ENCODE measurements around the gene TIMELESS. TPM values are rescaled to one million over a fixed set of nuclear protein-coding genes. Genes with fewer than 3 reads are reported as not detected.
"Not testable (repeated sequence)": the region's sequence is repeated elsewhere in the genome, so short reads cannot be mapped to it uniquely, and the experiment has no call there.

The TIMELESS gene
- total RNA-seq, 2 experiments from 2014 or later, result 40.1 to 47.1 TPM

DNA sequence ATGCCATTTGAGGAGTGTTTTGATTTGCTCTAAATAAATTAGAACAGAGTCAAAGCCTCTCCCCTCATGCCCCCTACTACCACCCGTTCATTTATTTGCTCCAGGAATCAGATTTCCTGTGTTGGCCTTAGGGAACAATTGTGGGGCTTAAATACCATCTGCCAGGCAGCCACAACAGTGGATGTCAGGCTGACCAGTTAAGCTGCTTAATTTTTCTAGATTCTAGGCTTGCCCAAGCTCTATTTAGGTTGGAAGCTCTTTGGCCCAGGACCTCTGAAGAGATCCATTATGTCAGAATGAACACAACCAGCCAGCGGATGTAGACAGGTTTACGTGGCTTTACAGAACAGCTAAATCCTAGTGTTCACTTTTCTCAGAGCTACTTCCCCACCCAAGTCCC, 1.0 kb upstream of the TIMELESS start:
- POLR2A ChIA-PET, result interaction anchor here (0.6 to 3.1 kb wide), 3 partner anchors 90 to 259 kb away, joined by 3 to 27 read pairs (median 3); partner anchors contain the start of gene STAT2
- Mint-ChIP-seq H3K9me3 (no peaks in the 10 kb centered on the region), H3K27me3 (peaks cover 2% of the 10 kb centered on the region), H3K4me3 (no peak overlapping the region), H3K4me1 (peaks cover 21% of the 10 kb centered on the region), H3K27ac (peak overlapping the region; percentile 85), H3K36me3 (peaks cover 12% of the 10 kb centered on the region)
- ATAC-seq (ENCODE audit: low read depth), result no peak
- no peak for DNase-seq

DNA sequence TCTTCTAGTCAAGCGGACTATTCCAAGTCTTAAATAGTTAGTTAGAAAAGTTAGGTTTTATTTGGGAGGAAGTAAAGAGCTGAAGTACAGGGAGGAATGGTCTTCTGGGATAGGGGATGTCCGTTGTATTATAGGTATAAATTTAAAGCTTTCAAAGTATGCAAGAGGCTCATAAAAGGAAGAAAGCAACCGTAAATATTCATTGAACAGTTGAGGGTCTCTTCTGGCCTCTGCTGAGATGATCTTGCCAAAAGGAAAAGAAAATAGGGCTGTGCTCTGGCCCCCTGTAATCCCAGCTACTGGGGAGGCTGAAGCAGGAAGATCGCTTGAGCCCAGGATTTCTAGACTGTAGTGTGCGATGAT, 377 bp upstream of the TIMELESS start:
- Mint-ChIP-seq H3K27ac (peak overlapping the region; percentile 85), H3K27me3 (peaks cover 2% of the 10 kb centered on the region), H3K36me3 (peaks cover 16% of the 10 kb centered on the region), H3K4me1 (peaks cover 23% of the 10 kb centered on the region), H3K9me3 (no peaks in the 10 kb centered on the region), H3K4me3 (peak overlapping the region; percentile 92)
- POLR2A ChIA-PET, result interaction anchor here (0.8 to 3.1 kb wide), 14 partner anchors 11 to 227 kb away, joined by 3 to 27 read pairs (median 5); partner anchors contain the start of genes COQ10A, RNF41, SPRYD4 and STAT2
- ATAC-seq (ENCODE audit: low read depth), result no peak
- no peak for DNase-seq

DNA sequence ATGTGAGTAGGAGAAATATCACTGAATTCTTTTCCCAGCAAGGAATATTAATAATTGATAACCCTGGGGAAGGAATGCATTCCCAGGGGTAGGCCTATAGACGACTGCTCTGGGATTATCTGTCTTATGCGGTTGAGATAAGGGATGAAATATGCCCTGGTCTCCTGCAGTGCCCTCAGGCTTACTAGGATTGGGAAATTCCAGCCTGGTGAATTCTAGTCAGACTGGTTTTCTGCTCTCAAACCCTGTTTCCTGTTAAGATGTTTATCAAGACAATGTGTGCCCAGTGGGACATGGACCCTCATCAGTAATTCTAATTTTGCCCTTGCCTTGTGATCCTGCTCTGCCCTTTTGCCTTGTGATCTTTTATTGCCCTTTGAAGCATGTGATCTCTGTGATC, 6.0 kb downstream of the TIMELESS start:
- H3K27ac Mint-ChIP-seq; H3K9me3 Mint-ChIP-seq; H3K4me3 Mint-ChIP-seq; DNase-seq; ATAC-seq (ENCODE audit: low read depth); H3K27me3 Mint-ChIP-seq; POLR2A ChIA-PET: not testable (repeated sequence)
- H3K36me3 Mint-ChIP-seq, result peaks cover 39% of the 10 kb centered on the region
- H3K4me1 Mint-ChIP-seq, result peaks cover 26% of the 10 kb centered on the region

DNA sequence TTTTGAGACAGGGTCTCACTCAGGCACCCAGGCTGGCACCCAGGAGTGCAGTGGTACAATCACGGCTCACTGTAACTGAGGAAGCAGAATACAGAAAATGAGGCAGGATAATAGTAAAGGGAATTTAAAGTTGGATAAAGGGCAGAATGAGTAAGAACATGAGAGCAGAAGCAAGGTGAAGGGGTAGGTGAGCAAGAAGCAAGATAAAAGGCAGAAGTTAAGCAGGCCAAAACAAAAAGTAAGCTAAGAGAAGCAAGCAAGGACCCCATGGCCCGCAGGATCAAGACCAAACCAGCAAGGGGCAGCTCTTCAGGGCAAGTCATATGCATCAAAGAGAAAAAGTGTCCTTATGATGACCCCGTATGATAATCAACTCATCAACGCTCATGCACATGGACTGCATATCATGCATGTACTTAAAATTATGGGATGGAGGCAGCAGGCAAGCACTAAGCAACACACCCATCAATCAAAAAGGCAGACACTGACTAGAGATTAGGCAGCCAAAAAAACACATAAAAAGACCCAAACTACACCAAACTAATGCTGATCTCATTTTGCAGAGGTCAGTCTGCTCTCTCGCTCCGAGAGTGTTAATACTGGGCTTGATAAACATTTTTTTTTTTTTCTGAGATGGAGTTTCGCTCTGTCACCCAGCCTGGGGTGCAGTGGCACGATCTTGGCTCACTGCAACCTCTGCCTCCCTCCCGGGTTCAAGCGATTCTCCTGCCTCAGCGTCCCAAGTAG, 11.6 kb downstream of the TIMELESS start:
- POLR2A ChIA-PET, result interaction anchor here (0.6 kb wide), 1 partner anchor 90 kb away, joined by 6 read pairs; no protein-coding TSS in a partner anchor
- no peak for ATAC-seq (ENCODE audit: low read depth)
- H3K27ac Mint-ChIP-seq, result no peak overlapping the region
- H3K27me3 Mint-ChIP-seq, result no peaks in the 10 kb centered on the region
- no peak overlapping the region for H3K4me3 Mint-ChIP-seq
- DNase-seq, result no peak
- peaks cover 17% of the 10 kb centered on the region for H3K36me3 Mint-ChIP-seq
- H3K4me1 Mint-ChIP-seq, result peaks cover 10% of the 10 kb centered on the region
- H3K9me3 Mint-ChIP-seq, result no peaks in the 10 kb centered on the region

DNA sequence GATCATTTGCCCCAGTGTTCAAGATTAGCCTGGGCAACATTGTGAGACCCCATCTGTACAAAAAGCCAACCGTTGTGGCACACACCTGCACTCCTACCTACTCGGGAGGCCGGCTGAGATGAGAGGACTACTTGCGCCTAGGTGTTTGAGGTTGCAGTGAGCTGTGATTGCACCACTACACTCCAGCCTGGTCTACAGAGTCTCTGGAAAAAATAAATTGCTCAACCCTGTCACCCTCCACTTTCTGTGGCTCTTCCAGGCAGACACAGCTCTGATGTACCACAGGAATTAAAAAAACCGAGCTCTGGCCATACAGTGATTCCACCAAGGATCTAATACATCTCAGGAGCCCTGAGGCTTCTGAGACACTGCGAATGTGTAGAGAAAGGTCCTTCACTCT, 14.4 kb downstream of the TIMELESS start:
- Mint-ChIP-seq H3K4me1 (peaks cover 8% of the 10 kb centered on the region), H3K9me3 (no peaks in the 10 kb centered on the region), H3K27ac (peak overlapping the region; percentile 34), H3K36me3 (peaks cover 15% of the 10 kb centered on the region), H3K27me3 (no peaks in the 10 kb centered on the region), H3K4me3 (no peak overlapping the region)
- DNase-seq (no peak), ATAC-seq (ENCODE audit: low read depth) (no peak)
- POLR2A ChIA-PET, result interaction anchor here (0.9 kb wide), 1 partner anchor 14 kb away, joined by 3 read pairs; the partner anchor contains the start of gene TIMELESS

DNA sequence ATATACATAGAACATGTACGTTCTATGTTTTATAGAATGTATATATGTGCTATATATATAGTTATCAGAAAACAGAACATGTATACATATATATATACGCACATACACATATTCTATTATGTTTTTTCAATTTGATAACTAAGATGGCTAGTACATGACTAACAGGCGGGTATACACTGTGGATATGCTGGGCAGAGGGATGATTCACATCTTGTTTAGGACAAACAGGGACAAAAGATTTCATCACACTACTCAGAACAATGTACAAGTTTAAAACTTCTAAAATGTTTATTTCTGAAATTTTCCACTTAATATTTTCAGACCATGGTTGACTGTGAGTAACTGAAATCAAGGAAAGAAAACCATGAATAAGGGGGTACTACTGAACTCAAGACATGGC, 17.4 kb downstream of the TIMELESS start:
- POLR2A ChIA-PET, result no interaction called here
- DNase-seq (no peak), ATAC-seq (ENCODE audit: low read depth) (no peak)
- Mint-ChIP-seq H3K27ac (no peak overlapping the region), H3K36me3 (peaks cover 18% of the 10 kb centered on the region), H3K9me3 (no peaks in the 10 kb centered on the region), H3K4me3 (no peak overlapping the region), H3K4me1 (peaks cover 3% of the 10 kb centered on the region), H3K27me3 (no peaks in the 10 kb centered on the region)

DNA sequence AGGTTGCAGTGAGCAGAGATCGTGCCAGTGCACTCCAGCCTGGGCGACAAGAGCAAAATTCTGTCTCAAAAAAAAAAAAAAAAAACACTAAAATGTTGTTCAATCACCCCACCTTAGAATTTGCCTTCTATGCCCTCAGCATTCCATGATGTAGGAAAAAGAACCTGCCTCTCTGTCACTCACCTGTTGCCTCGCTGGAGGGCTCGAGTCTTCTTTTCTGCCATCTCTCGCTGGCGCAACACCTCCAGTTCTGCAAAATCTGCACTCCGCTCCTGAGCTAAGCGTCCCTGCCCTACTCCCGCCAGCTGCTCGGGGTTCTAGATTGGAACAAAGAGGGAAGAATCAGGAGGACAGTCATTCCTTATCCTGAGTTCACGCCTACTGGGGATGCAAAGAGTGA, 17.9 kb downstream of the TIMELESS start:
- peaks cover 3% of the 10 kb centered on the region for H3K4me1 Mint-ChIP-seq
- H3K36me3 Mint-ChIP-seq, result peaks cover 20% of the 10 kb centered on the region
- ATAC-seq (ENCODE audit: low read depth) (no peak), DNase-seq (no peak)
- H3K4me3 Mint-ChIP-seq, result no peak overlapping the region
- POLR2A ChIA-PET, result no interaction called here
- no peaks in the 10 kb centered on the region for H3K27me3 Mint-ChIP-seq
- H3K27ac Mint-ChIP-seq, result no peak overlapping the region
- no peaks in the 10 kb centered on the region for H3K9me3 Mint-ChIP-seq

DNA sequence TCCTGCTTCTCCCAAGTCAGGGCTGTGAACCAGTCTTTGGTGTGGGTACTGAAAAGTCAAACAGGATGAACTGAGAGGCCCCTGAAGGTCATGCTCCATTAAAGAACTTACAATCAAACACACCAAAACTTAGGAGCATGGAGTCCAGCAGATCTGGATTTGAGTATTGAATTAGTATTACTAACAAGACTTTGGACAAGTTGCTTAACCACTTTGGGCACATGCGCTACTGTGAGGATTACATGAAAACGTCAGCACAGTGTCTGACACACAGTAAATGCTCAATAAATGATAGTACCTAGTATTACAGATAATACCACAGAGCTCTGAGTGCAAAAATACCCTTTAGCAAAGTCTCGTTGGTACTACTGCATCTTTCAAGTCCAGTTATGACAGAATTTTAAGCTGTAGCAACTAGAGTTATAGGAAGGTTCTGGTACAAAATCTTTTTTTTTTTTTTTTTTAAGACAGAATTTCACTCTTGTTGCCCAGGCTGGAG, 23.2 kb downstream of the TIMELESS start:
- no peaks in the 10 kb centered on the region for H3K27me3 Mint-ChIP-seq
- no peak overlapping the region for H3K27ac Mint-ChIP-seq
- ATAC-seq (ENCODE audit: low read depth) (no peak), DNase-seq (no peak)
- no peak overlapping the region for H3K4me3 Mint-ChIP-seq
- POLR2A ChIA-PET, result interaction anchor here (0.7 to 1.0 kb wide), 2 partner anchors 23 to 177 kb away, joined by 3 to 6 read pairs; partner anchors contain the start of gene TIMELESS
- peaks cover 31% of the 10 kb centered on the region for H3K36me3 Mint-ChIP-seq
- H3K4me1 Mint-ChIP-seq, result peaks cover 5% of the 10 kb centered on the region
- no peaks in the 10 kb centered on the region for H3K9me3 Mint-ChIP-seq

DNA sequence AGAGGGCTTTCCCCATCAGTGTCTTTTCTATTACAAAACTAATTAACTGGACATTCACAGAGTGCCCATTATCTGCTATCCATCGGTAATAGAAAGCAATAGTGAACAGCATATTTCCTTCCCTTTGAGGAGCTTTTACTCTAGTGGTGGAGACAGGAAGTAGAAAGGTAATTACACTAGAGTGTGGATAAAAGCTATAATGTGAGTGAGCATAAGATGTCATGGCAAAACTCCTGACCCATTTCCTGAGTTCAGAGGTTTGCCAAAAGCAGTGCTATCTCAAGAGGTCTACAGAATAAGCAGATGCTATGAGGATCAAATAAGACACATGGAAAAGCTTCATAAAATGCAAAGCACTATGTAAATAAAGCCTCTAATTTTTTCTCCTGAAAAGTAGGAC, 24.0 kb downstream of the TIMELESS start:
- DNase-seq, result no peak

DNA sequence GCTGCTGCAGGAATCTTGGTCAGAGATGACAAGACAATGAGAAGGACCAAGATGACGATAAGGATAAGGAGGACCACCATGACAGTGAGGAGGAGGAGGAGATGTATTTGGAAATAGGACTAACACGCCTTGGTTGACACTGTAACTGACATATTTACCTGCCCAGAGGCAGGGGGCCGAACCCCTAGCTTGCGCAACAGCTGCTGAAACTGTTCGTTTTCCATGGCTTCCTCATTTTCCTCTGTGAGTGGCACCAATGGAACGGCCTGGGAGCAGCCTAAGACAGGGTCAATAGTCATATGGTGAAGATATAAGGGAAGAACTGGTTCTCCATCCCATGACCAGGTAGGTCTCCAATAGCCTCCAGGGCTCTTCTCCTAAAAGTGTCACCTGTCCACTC, 28.8 kb downstream of the TIMELESS start:
- H3K27me3 Mint-ChIP-seq, result no peaks in the 10 kb centered on the region
- DNase-seq, result no peak
- POLR2A ChIA-PET, result no interaction called here
- H3K4me3 Mint-ChIP-seq, result no peak overlapping the region
- H3K36me3 Mint-ChIP-seq, result peaks cover 34% of the 10 kb centered on the region
- H3K9me3 Mint-ChIP-seq, result no peaks in the 10 kb centered on the region
- peaks cover 5% of the 10 kb centered on the region for H3K4me1 Mint-ChIP-seq
- ATAC-seq (ENCODE audit: low read depth), result no peak
- no peak overlapping the region for H3K27ac Mint-ChIP-seq

More for the DNA sequence above, 24.0 kb downstream of the TIMELESS start:
- Mint-ChIP-seq H3K27ac (peak overlapping the region; percentile 64), H3K4me1 (peaks cover 5% of the 10 kb centered on the region), H3K9me3 (no peaks in the 10 kb centered on the region), H3K36me3 (peaks cover 33% of the 10 kb centered on the region), H3K4me3 (no peak overlapping the region), H3K27me3 (no peaks in the 10 kb centered on the region)
- ATAC-seq (ENCODE audit: low read depth), result peak; percentile 80
- POLR2A ChIA-PET, result interaction anchor here (0.7 kb wide), 1 partner anchor 66 kb away, joined by 3 read pairs; no protein-coding TSS in a partner anchor

DNA sequence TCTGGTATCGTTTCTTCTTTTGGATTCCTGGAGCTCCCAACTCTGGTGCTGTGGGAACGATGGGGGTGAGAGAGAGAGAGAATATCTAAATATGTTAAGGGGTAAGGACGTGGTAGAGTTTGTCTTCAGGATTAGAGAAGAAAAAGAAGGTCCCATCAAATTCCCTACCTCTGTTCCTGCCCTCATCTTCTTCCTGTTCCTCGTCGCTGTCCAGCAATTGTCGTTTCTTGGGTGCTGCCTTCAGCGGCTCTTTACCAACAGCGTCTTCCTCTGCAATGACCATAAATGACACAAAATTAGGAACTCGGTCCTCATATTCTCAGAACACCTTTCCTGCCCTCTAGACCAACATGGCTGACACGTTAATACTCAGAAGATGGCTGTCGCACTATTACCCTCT, 31.5 kb downstream of the TIMELESS start:
- Mint-ChIP-seq H3K36me3 (peaks cover 24% of the 10 kb centered on the region), H3K27me3 (no peaks in the 10 kb centered on the region), H3K4me1 (no peaks in the 10 kb centered on the region), H3K27ac (no peak overlapping the region), H3K4me3 (no peak overlapping the region), H3K9me3 (no peaks in the 10 kb centered on the region)
- ATAC-seq (ENCODE audit: low read depth), result no peak
- POLR2A ChIA-PET, result no interaction called here
- no peak for DNase-seq

DNA sequence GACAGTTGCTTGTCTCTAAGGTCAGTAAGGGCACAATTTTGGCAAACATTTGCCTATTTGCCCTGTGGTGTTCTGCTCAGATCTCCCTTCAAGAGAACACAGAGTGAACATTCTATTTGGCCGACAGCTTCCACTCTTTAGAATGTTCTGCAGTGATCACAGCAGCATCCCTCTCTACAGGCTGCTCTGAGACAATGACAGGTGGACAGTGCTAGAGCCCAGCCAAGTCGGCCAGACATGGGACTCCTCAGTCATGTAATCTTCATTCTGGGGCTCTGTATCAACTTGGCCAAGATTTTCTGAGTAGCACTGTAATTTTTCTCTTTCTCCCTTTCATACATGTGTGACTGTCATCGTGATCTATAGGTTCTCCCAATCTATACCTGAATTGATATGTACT, 34.8 kb downstream of the TIMELESS start:
- no peaks in the 10 kb centered on the region for H3K4me1 Mint-ChIP-seq
- ATAC-seq (ENCODE audit: low read depth), result no peak
- no peaks in the 10 kb centered on the region for H3K27me3 Mint-ChIP-seq
- H3K4me3 Mint-ChIP-seq, result no peak overlapping the region
- POLR2A ChIA-PET, result no interaction called here
- no peak for DNase-seq
- H3K36me3 Mint-ChIP-seq, result peaks cover 13% of the 10 kb centered on the region
- no peaks in the 10 kb centered on the region for H3K9me3 Mint-ChIP-seq
- no peak overlapping the region for H3K27ac Mint-ChIP-seq

DNA sequence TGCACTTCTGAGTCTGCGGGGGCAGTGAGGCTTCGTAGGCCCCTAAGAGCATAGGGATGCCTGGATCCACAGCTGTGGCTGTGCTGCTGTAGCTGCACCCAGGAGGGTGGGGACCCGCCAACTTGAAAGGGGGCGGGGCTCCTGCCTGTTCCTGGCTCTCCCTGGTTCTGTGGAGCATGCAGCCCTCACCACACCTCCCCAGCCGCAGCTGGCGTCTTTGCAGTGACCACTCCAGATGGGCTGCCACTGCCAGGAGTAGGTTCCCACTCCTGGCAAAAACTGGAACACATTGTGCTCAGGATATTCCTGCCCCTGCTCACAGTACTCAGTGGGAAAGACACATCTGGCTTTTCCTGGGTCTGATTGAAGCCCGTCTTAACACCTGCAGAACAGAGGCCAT, 35.8 kb downstream of the TIMELESS start:
- DNase-seq (no peak), ATAC-seq (ENCODE audit: low read depth) (no peak)
- Mint-ChIP-seq H3K27me3 (no peaks in the 10 kb centered on the region), H3K27ac (no peak overlapping the region), H3K36me3 (peaks cover 10% of the 10 kb centered on the region), H3K4me3 (no peak overlapping the region), H3K9me3 (no peaks in the 10 kb centered on the region), H3K4me1 (no peaks in the 10 kb centered on the region)
- POLR2A ChIA-PET, result no interaction called here
